H9 (cell line): ENCODE results near the gene KCNG3. TPM values are rescaled to one million over a fixed set of nuclear protein-coding genes. Genes with fewer than 3 reads are reported as not detected.

Source experiments
- DNase-seq: peaks from one replicate; pipeline ENCODE4 v3.0.0-alpha.2; 2017
- H2AFZ ChIP-seq: one replicate; pipeline ENCODE4 v1.6.1; 2013; ENCODE audit warnings: mild to moderate bottlenecking, low read length, control low read depth, moderate library complexity
- H2AK5ac ChIP-seq: 2 replicates; pipeline ENCODE4 v1.6.1; 2013; ENCODE audit warnings: low read length, control low read depth, mixed read lengths; ENCODE audit not compliant: insufficient read length
- H2BK120ac ChIP-seq: one replicate; pipeline ENCODE4 v1.6.1; 2013; ENCODE audit warnings: low read depth, mild to moderate bottlenecking, low read length, control low read depth, inconsistent platforms; ENCODE audit not compliant: poor library complexity, severe bottlenecking
- H2BK12ac ChIP-seq: 2 replicates; pipeline ENCODE4 v1.6.1; 2013; ENCODE audit warnings: low read length, control low read depth, mixed read lengths, low read depth; ENCODE audit not compliant: insufficient read length
- H2BK15ac ChIP-seq: 2 replicates; pipeline ENCODE4 v1.6.1; 2013; ENCODE audit warnings: low read depth, low read length, control low read depth
- H2BK20ac ChIP-seq: one replicate; pipeline ENCODE4 v1.6.1; 2013; ENCODE audit warnings: low read depth, mild to moderate bottlenecking, low read length, control low read depth, inconsistent platforms; ENCODE audit not compliant: poor library complexity, severe bottlenecking
- H2BK5ac ChIP-seq: 2 replicates; pipeline ENCODE4 v1.6.1; 2013; ENCODE audit warnings: low read length, control low read depth, mixed read lengths; ENCODE audit not compliant: insufficient read length
- H3K14ac ChIP-seq: 2 replicates; pipeline ENCODE4 v1.6.1; 2013; ENCODE audit warnings: low read length, control low read depth; ENCODE audit not compliant: insufficient read depth
- H3K18ac ChIP-seq: 2 replicates; pipeline ENCODE4 v1.6.1; 2013; ENCODE audit warnings: low read depth, mild to moderate bottlenecking, mixed read lengths, low read length, control low read depth; ENCODE audit not compliant: insufficient read length
- H3K23ac ChIP-seq: 2 replicates; pipeline ENCODE4 v1.6.1; 2013; ENCODE audit warnings: low read length, control low read depth, mixed read lengths, low read depth; ENCODE audit not compliant: insufficient read length
- H3K23me2 ChIP-seq: 2 replicates; pipeline ENCODE4 v1.6.1; 2013; ENCODE audit warnings: low read depth, mild to moderate bottlenecking, mixed read lengths, low read length, control low read depth; ENCODE audit not compliant: insufficient read length, poor library complexity, severe bottlenecking
- H3K27ac ChIP-seq: 2 replicates; pipeline ENCODE4 v1.5.1; 2013; ENCODE audit warnings: low read length, control low read depth, mixed read lengths, low read depth; ENCODE audit not compliant: insufficient read length
- H3K27me3 ChIP-seq: 2 replicates; pipeline ENCODE4 v1.6.1; 2013; ENCODE audit warnings: low read length, control low read depth, inconsistent platforms; ENCODE audit not compliant: insufficient read depth
- H3K4ac ChIP-seq: 2 replicates; pipeline ENCODE4 v1.6.1; 2013; ENCODE audit warnings: low read depth, mild to moderate bottlenecking, control low read depth, inconsistent platforms, low read length, moderate library complexity
- H3K4me1 ChIP-seq: 2 replicates; pipeline ENCODE4 v1.6.1; 2013; ENCODE audit warnings: low read length, control low read depth, inconsistent platforms; ENCODE audit not compliant: insufficient read depth
- H3K4me2 ChIP-seq: 2 replicates; pipeline ENCODE4 v1.6.1; 2013; ENCODE audit warnings: low read length, control low read depth, mixed read lengths; ENCODE audit not compliant: insufficient read length, insufficient read depth
- H3K56ac ChIP-seq: 2 replicates; pipeline ENCODE4 v1.6.1; 2013; ENCODE audit warnings: low read depth, mild to moderate bottlenecking, mixed read lengths, low read length, control low read depth; ENCODE audit not compliant: insufficient read length
- H3K79me1 ChIP-seq: 2 replicates; pipeline ENCODE4 v1.6.1; 2013; ENCODE audit warnings: low read depth, mild to moderate bottlenecking, moderate library complexity, low read length, control low read depth, inconsistent platforms; ENCODE audit not compliant: insufficient read depth, poor library complexity, severe bottlenecking
- H3K79me2 ChIP-seq: 2 replicates; pipeline ENCODE4 v1.6.1; 2013; ENCODE audit warnings: low read length, control low read depth, inconsistent platforms; ENCODE audit not compliant: insufficient read depth
- H3K9ac ChIP-seq: 2 replicates; pipeline ENCODE4 v1.6.1; 2013; ENCODE audit warnings: low read length, control low read depth, mixed read lengths; ENCODE audit not compliant: insufficient read length; ENCODE audit errors: extremely low read depth
- H3K9me3 ChIP-seq: one replicate; pipeline ENCODE4 v1.6.1; 2013; ENCODE audit warnings: low read depth, low read length, inconsistent platforms; ENCODE audit not compliant: control insufficient read depth
- H3T11ph ChIP-seq: one replicate; pipeline ENCODE4 v1.6.1; 2013; ENCODE audit warnings: mild to moderate bottlenecking, low read length, control low read depth, inconsistent platforms
- H4K20me1 ChIP-seq: one replicate; pipeline ENCODE4 v1.6.1; 2013; ENCODE audit not compliant: control insufficient read depth, insufficient read length, insufficient read depth
- H4K5ac ChIP-seq: 2 replicates; pipeline ENCODE4 v1.6.1; 2013; ENCODE audit warnings: low read depth, mild to moderate bottlenecking, mixed read lengths, low read length, control low read depth; ENCODE audit not compliant: insufficient read length
- H4K8ac ChIP-seq: replicated peaks from 2 replicates; pipeline ENCODE4 v1.6.1; 2013; ENCODE audit warnings: low read length, control low read depth, mixed read lengths, low read depth; ENCODE audit not compliant: insufficient read length
- H4K91ac ChIP-seq: 2 replicates; pipeline ENCODE4 v1.6.1; 2013; ENCODE audit warnings: low read depth, mild to moderate bottlenecking, moderate library complexity, mixed read lengths, low read length, control low read depth; ENCODE audit not compliant: insufficient read length
- H3K27ac Mint-ChIP-seq, 3 experiments: 2 replicates in 2 of 3; 3 replicates in 1 of 3; pipeline ENCODE4 v1.8.0; 2020 to 2021; ENCODE audit warnings: mixed read lengths in 3 of 3, mild to moderate bottlenecking in 1 of 3, moderate library complexity in 1 of 3
- H3K27me3 Mint-ChIP-seq: 2 replicates; pipeline ENCODE4 v1.8.0; 2021; ENCODE audit warnings: low read depth, mild to moderate bottlenecking, moderate library complexity, mixed read lengths
- H3K36me3 Mint-ChIP-seq, 3 experiments: 2 replicates in 2 of 3; 3 replicates in 1 of 3; pipeline ENCODE4 v1.8.0; 2020 to 2021; ENCODE audit warnings: low read depth in 3 of 3, mixed read lengths in 3 of 3; ENCODE audit not compliant: insufficient read depth in 1 of 3
- H3K4me1 Mint-ChIP-seq, 2 experiments: 2 replicates each; pipeline ENCODE4 v1.8.0; 2020; ENCODE audit warnings: mixed read lengths in 2 of 2
- H3K4me3 Mint-ChIP-seq, 2 experiments: 2 replicates in 1 of 2; 3 replicates in 1 of 2; pipeline ENCODE4 v1.8.0; 2020 to 2021; ENCODE audit warnings: mild to moderate bottlenecking in 2 of 2, mixed read lengths in 2 of 2, moderate library complexity in 1 of 2
- H3K9me3 Mint-ChIP-seq, 2 experiments: 2 replicates in 1 of 2; 3 replicates in 1 of 2; pipeline ENCODE4 v1.8.0; 2020; ENCODE audit warnings: mild to moderate bottlenecking in 2 of 2, mixed read lengths in 2 of 2, moderate library complexity in 1 of 2
- CTCF ChIP-seq: fragments of 200-600 bp; sonication (generic); conservative IDR thresholded peaks from 3 replicates; pipeline ENCODE4 v1.8.0; 2021; ENCODE audit warnings: antibody characterized with exemption, mild to moderate bottlenecking
- WGBS: extraction: QIAGEN DNeasy Blood & Tissue Kit; methylation state at CpG from one replicate; pipeline ENCODE4 v1.1.7; 2013; ENCODE audit warnings: missing lambda C conversion rate, low lambda C conversion rate, mixed read lengths; ENCODE audit not compliant: insufficient read length; ENCODE audit errors: extremely low coverage; 5-methylcytosine and 5-hydroxymethylcytosine counted together
- total RNA-seq: library from RNA; stranded (reverse); gene quantifications from 2 replicates; pipeline ENCODE4 v1.2.1, GENCODE V29; 2021

Gene KCNG3
- total RNA-seq, 1 experiment from 2014 or later, result 16.5 TPM

DNA sequence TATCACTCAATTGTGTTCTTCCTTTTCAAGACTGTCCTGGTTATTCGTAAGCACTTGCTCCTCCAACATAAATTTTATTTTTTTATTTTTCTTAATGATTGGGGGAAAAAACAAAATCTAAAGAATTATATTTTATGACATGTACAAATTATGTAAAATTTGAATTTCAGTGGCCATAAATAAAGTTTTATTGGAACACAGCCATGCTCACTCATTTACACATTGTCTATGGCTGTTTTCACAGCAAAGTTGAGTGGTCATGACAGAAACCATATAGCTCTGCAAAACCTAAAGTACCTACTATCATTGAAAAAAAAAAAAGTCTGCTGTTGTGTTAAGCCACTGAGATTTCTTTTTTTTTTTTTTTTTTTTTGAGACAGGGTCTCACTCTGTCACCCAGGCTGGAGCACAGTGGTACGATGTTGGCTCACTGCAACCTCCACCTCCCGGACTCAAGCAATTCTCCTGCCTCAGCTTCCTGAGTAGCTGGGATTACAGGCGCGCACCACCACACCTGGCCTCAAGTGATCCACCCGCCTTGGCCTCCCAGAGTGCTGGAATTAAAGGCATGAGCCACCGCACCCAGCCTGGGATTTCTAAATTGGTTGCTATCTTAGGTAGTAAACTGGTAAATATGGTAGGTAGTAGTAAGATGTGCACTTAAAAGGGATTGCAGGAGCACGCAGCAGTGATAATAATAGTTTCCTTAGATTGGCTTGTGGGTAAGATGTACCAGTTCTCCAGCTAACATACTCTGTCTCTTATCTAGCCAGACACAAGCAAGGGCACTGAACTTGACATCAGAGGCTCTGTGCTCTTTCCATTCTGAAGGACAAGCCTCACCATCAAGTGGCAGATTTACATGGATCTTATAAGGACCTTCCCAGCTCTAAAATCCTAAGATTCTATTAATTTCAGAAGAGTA is 44.4 kb downstream of the KCNG3 start:
- Histone ChIP-seq H4K20me1 (no peaks in the 10 kb centered on the region), H3K4me1 (no peaks in the 10 kb centered on the region), H2BK15ac (no peak overlapping the region), H3K9ac (no peak overlapping the region), H3K23me2 (no peaks in the 10 kb centered on the region), H3K14ac (no peak overlapping the region), H3K4me2 (no peak overlapping the region), H2AFZ (no peak overlapping the region), H2BK20ac (no peak overlapping the region), H3K79me1 (peaks cover 3% of the 10 kb centered on the region), H3K23ac (no peak overlapping the region), H3K18ac (no peak overlapping the region), H3K9me3 (no peaks in the 10 kb centered on the region), H2BK5ac (no peak overlapping the region), H3K4ac (no peak overlapping the region), H2AK5ac (no peak overlapping the region), H2BK120ac (no peak overlapping the region), H3K27ac (no peak overlapping the region), H3K27me3 (no peaks in the 10 kb centered on the region), H3K56ac (no peak overlapping the region), H3K79me2 (no peaks in the 10 kb centered on the region), H4K5ac (no peak overlapping the region), H3T11ph (no peak overlapping the region), H4K91ac (no peak overlapping the region), H2BK12ac (no peak overlapping the region), H4K8ac (no peak overlapping the region)
- Mint-ChIP-seq H3K4me3 (no peak overlapping the region), H3K4me1 (peaks cover 17 to 30% of the 10 kb centered on the region in 2 experiments), H3K36me3 (peaks cover 3 to 23% (median 12%) of the 10 kb centered on the region in 3 experiments; a peak in 6 of 7 replicates), H3K27ac (peak overlapping the region; percentile 44 to 71 (median 68); a peak in 4 of 7 replicates), H3K27me3 (no peaks in the 10 kb centered on the region), H3K9me3 (no peaks in the 10 kb centered on the region)
- no peak for TF ChIP-seq CTCF
- no peak for DNase-seq
- no CpG with 5 or more reads among the region's 8 CpGs for WGBS
